NCI-H345 treated with DMSO at 0.1 percent for 48 hours (cell line): ENCODE results near the gene TLL1.

Experiments used
- DNase-seq: peaks from one replicate; lab custom pipeline; 2025; ENCODE audit not compliant: unreplicated experiment; lab: John Stamatoyannopoulos, UW

The TLL1 gene

GRCh38 chr4:165879641-165880040 is 6.6 kb downstream of the TLL1 start:
- no peak for DNase-seq

- no peak for DNase-seq
Observed at GRCh38 chr4:165894159-165894558, 21.1 kb downstream of the TLL1 start.

- no peak for DNase-seq
Observed at GRCh38 chr4:165905405-165906027, 32.5 kb downstream of the TLL1 start.

GRCh38 chr4:165906272-165906671 is 33.2 kb downstream of the TLL1 start:
- no peak for DNase-seq

GRCh38 chr4:165909947-165910346 is 36.9 kb downstream of the TLL1 start:
- DNase-seq, result no peak

DNA sequence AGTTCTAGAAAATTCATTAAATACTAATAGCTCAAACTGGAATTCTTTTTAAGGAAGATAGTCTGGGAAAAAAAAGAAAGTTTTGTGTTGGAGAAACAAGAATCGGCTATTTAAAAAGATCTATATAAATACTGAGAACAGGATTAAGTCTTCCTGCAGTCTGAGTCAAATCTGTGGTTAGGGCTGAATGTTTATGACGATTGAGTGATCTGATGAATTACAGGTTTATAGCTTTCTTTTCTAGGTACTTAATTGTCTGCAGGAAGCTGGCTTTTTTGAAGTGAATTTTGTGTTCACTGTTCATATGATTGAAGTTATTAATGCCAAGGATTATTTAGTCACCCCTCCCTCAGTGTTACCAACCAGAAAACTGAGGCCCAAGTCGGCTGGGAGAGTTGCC is 42.2 kb downstream of the TLL1 start:
- no peak for DNase-seq

DNA sequence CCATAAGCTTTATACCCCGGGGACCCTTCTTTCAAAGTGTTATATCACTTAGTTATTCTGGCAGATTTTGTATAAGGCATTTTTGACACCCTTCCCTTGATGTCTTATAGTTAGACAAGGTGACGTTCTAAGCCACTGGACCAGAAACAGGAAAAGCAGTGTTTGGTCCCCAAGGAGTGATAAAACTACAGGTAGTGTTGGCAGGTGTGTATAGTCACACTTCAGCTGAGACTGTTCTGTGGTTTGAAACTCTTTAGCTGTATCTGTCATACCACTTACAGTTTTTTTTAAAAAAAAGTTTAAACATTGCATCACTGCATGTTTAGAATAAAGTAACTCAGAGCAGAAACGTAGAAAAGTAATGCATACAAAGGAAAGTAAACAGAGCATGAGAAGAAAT is 48.5 kb downstream of the TLL1 start:
- no peak for DNase-seq

GRCh38 chr4:165922747-165923146 is 49.7 kb downstream of the TLL1 start:
- DNase-seq, result no peak

DNA sequence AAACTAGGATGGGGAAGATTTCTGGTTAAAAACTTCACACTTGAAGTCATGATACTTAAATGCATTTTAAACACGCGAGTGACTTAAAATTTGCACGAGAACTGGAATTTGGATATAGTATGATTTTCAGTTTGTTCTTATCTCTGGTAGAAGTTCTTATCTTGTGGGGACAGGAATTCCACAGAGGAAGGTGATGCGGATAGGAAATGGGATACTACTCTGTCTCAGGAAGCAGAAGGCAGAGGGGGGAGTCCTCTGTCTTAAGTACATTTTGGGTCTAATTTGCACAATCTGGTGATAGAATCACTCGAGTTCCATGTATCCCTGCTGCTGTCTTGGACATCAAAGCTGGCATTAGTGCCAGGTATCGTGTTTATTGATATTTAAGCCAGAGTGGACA is 53.3 kb downstream of the TLL1 start:
- DNase-seq, result no peak

DNA sequence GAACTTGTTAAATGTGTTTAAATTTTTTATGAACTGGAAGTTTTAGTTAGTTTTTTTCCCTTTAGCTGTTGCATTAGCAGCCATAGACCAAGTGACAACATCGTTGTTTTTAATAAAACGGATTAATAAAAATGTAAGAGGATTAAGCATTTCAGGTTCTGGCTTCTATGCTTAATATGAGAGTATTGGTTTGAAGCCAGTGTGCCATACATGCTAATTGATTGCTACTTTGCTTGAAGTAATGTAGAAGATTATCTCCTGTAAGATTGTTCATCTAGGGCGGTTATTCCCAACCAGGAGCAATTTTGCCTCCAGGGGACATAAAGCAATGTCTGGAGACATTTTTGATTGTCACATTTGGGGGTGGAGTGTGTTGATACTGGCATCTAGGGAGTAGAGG is 54.3 kb downstream of the TLL1 start:
- no peak for DNase-seq

- no peak for DNase-seq
Observed at GRCh38 chr4:165927815-165928214, 54.8 kb downstream of the TLL1 start.

- no peak for DNase-seq
Observed at GRCh38 chr4:165928601-165929000, 55.6 kb downstream of the TLL1 start.

DNA sequence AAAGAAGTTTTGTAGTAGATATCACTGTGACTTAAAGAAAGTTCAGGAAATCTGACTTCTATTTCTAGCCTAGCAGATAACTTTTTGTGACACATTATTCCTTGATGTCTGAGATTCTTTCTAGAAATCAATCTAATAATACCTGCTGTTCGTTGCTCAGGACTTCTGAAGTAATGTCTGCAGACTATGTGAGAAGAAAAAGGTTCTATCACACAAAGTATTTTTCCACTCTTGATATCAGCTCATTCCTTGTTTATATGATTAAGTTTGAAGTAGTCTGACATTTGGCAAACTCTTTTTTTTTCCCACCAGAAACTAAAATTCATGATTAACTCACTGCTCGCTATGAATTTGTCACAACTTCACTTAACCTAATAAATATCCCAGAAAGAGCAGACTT is 56.6 kb downstream of the TLL1 start:
- DNase-seq, result no peak

DNA sequence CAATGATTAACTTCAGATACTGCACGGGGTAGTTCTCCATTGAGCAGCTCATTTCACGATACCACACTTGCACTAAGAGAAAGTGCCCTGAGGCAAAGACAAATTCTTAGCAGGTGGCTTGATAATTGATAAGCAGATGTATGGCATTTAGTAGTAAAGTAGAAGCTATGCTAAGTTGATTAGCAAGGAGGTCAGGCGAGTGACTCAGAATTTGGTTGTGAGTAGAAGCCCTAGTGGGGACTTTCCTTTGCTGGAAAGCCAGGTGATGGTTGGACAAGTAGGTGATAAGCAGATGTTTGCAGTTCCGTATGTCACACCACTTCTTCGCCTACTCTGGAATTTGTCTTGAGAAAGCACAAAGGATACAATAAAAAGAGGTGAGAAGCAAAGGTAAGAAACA is 58.7 kb downstream of the TLL1 start:
- DNase-seq, result no peak

- DNase-seq, result no peak
Observed at GRCh38 chr4:165944900-165945299, 71.9 kb downstream of the TLL1 start.

DNA sequence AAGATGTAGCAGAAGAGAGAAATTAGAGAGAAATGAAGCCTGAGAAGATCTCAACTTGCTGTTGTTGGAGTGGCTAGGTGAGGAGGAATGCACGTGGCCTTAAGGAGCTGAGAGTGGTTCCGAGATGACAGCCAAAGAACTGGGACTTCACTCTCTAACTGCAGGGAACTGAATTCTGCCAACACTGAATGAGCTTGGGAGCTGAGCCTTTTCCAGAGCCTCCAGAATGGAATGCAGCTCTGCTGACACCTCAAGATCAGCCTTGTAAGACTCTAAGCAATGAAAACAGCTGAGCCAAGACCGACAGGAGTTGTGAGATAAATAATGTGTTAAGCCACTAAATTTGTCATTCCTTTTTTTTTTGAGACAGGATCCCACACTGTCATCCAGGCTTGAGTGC is 73.0 kb downstream of the TLL1 start:
- DNase-seq, result no peak

DNA sequence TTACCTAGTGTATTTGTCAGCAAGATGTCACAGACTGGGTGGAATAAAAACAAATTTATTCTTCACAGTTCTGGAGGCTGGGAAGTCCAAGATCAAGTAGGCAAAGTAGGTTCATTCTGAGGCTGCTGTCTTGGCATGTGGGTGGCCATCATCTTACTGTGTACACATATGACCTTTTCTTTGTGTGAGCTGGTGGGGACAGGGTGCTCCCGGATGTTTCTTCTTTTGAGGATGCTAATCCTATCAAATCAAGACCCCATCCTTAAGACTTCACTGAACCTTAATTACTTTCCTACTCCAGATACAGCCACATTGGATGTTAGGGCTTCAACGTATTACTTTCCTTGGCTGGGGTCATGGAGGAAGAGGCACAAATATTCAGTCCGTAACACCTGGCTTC is 74.0 kb downstream of the TLL1 start:
- no peak for DNase-seq

DNA sequence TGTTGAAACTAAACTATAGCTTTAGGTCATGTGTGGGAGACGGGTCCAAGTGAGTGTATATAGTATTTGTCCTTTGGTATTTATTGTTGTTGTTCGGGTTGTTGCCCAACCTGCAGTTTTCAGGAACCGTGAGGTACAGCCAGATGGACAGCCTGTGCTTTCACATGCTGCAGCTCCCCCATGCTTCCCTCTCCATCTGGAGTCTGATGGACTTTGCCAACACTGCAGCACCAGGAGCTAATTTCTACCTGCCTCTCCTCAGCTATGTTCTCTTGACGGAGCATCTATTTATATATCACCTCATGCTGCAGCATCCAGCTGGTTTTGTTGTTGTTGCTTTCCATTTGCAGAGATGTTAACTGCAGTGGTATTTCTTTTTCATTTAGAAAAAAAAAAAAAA is 80.1 kb downstream of the TLL1 start:
- DNase-seq, result no peak

DNA sequence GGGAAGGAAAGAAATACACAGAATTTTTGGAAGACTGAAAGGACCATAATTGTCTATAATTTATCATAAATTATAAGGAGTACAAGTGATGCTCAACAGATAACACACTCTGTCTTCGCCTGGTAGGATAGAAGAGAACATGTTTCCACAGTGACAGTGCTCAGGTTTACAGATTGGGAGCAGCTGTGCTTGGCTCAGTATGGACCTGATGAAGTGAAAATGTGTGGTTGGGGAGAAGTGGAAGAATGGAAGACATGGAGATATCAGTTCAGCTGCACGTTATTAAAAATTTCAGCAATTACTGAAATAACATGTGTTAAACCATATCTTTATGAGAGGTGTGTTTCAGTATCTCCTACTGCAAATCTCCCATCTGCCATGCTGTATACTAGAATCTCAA is 90.6 kb downstream of the TLL1 start:
- DNase-seq, result no peak

DNA sequence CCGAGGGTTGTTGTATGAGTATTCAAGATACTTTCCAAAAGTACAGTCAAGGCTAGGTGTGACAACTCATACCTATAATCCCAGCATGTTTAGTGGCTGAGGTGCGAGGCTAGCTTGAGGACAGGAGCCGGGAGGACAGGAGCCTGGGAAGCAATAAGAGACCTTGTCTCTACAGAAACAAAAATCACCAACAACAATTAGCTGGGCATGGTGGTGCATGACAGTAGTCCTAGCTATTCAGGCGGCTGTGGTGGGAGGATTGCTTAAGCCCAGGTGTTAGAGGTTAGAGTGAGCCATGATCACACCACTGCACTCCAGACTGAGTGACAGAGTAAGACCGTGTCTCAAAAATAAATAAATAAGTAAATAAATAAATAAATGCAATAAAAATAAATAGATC is 91.6 kb downstream of the TLL1 start:
- no peak for DNase-seq

DNA sequence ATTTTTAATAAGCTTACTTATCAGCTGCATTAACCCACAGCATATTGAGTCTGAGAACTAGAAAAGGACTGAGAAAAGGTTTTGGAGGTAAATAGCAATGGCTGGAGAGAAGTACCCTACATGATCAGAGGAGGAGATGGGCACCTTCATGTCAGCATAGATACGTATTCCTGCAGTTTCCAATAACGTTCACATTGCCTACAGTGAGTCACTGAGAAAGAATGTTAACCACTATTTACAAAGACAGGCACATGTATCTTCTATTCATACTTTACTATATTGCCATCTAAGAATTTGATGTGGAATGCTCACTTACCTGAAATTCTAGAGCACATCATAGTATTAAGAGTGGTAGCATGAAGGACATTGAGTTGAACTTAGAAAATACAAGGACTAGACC is 92.5 kb downstream of the TLL1 start:
- no peak for DNase-seq

DNA sequence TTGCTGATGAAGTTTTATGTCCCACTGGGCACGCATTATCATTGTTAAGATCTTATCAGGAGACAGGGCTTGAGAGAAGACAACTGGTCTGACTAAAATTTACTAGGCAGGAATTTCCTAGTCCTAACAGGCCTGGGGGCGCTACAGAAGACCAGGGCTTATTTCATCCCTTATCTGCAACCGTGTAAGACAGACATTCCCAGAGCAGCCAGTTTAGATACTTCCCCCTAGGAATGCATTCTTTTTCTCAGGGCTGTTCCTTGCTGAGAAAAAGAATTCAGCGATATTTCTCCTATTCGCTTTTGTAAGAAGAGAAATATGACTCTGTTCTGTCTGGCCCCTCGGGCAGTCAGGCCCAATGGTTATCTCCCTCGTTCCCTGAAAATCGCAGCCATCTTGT is 93.8 kb downstream of the TLL1 start:
- no peak for DNase-seq

- no peak for DNase-seq
Observed at GRCh38 chr4:165967486-165967885, 94.4 kb downstream of the TLL1 start.
